Lower leg skin (tissue), 4 donors: ENCODE data around the gene VPS54. TPM values are rescaled to one million over a fixed set of nuclear protein-coding genes. Genes with fewer than 3 reads are reported as not detected.

ENCODE experiments used
- DNase-seq, 2 donors: peaks; one replicate each; pipeline ENCODE4 v3.0.0-alpha.2; 2019; ENCODE audit warnings: low spot score in 2 of 2
- H3K4me3 ChIP-seq: fragments of 200-600 bp; sonication (generic); 2 replicates; pipeline ENCODE4 v1.5.1; 2017; ENCODE audit warnings: mild to moderate bottlenecking, low read depth; ENCODE audit not compliant: poor library complexity, severe bottlenecking
- CTCF ChIP-seq, 3 donors: fragments of 450-650 bp; IDR thresholded peaks; one replicate each; pipeline ENCODE4 v1.5.1; 2016; ENCODE audit warnings: antibody characterized with exemption in 3 of 3, mild to moderate bottlenecking in 3 of 3, moderate library complexity in 2 of 3
- POLR2A ChIP-seq, 2 donors: fragments of 450-650 bp; IDR thresholded peaks; one replicate each; pipeline ENCODE4 v1.6.1; 2016 to 2017; ENCODE audit warnings: antibody characterized with exemption in 2 of 2, mild to moderate bottlenecking in 1 of 2, moderate library complexity in 1 of 2
- WGBS, 2 donors: methylation state at CpG; one replicate each; pipeline ENCODE4 v1.1.5; 2018; 5-methylcytosine and 5-hydroxymethylcytosine counted together
- intact Hi-C: fragments of 100-400 bp; cut with DNase I; formaldehyde crosslinking; loops from one replicate; pipeline ENCODE4 v1.15.0; 2023; ENCODE audit warnings: low total_unique reads
- total RNA-seq, 4 donors: library from RNA; depleted of rRNA; stranded (reverse); fragments of >200 nt; gene quantifications; one replicate each; pipeline ENCODE4 v1.1.0, GENCODE V29; 2016

Gene VPS54
- total RNA-seq, 4 donors from 2014 or later = 14.8 to 26.4 (median 20.9) TPM

GRCh38 chr2:64019975-64020528 lies 824 bp upstream of the VPS54 start:
- peak overlapping the region; percentile 15 for H3K4me3 ChIP-seq
- intact Hi-C loops = no loop called here
- no peak for DNase-seq
- TF ChIP-seq CTCF (IDR thresholded peaks at IDR 0.05) (no peak), POLR2A (IDR thresholded peaks at IDR 0.05) (no peak)

- WGBS, 2 donors = 0 to 1% methylated on average over 18 to 20 of the region's 38 CpGs
- intact Hi-C loops = no loop called here
- DNase-seq = peak; percentile 45 to 86
Observed at GRCh38 chr2:64018701-64019082, 536 bp downstream of the VPS54 start.

GRCh38 chr2:64017811-64018700 lies 1.2 kb downstream of the VPS54 start:
- WGBS, 2 donors = 4 to 6% methylated on average over 22 of the region's 22 CpGs
- no peak for DNase-seq
- intact Hi-C loops = no loop called here
- TF ChIP-seq POLR2A (IDR thresholded peaks at IDR 0.05) = no peak
- TF ChIP-seq CTCF (IDR thresholded peaks at IDR 0.05) = no peak
- H3K4me3 ChIP-seq = peak overlapping the region; percentile 69

More at GRCh38 chr2:64018701-64019082, 536 bp downstream of the VPS54 start:
- no peak for TF ChIP-seq CTCF (IDR thresholded peaks at IDR 0.05)
- no peak for TF ChIP-seq POLR2A (IDR thresholded peaks at IDR 0.05)
- H3K4me3 ChIP-seq = peak overlapping the region; percentile 69

GRCh38 chr2:64015898-64016297 lies 3.3 kb downstream of the VPS54 start:
- 80 to 88% methylated on average over 3 of the region's 3 CpGs for WGBS, 2 donors
- intact Hi-C loops = no loop called here
- TF ChIP-seq CTCF (IDR thresholded peaks at IDR 0.05) (no peak), POLR2A (IDR thresholded peaks at IDR 0.05) (no peak)
- DNase-seq = no peak
- no peak overlapping the region for H3K4me3 ChIP-seq

GRCh38 chr2:64015391-64015790 lies 3.8 kb downstream of the VPS54 start:
- no peak overlapping the region for H3K4me3 ChIP-seq
- TF ChIP-seq CTCF (IDR thresholded peaks at IDR 0.05) = no peak
- no peak for TF ChIP-seq POLR2A (IDR thresholded peaks at IDR 0.05)
- intact Hi-C loops = no loop called here
- no peak for DNase-seq
- 70 to 78% methylated on average over 5 of the region's 5 CpGs for WGBS, 2 donors
